ENCODE measurements around the gene NPDC1. TPM values are rescaled to one million over a fixed set of nuclear protein-coding genes. Genes with fewer than 3 reads are reported as not detected.
A peak's percentile ranks its signal among the peaks of the same experiment; 100 is the strongest.

The NPDC1 gene
- total RNA-seq, 1 donor from 2014 or later, result 152 TPM

DNA sequence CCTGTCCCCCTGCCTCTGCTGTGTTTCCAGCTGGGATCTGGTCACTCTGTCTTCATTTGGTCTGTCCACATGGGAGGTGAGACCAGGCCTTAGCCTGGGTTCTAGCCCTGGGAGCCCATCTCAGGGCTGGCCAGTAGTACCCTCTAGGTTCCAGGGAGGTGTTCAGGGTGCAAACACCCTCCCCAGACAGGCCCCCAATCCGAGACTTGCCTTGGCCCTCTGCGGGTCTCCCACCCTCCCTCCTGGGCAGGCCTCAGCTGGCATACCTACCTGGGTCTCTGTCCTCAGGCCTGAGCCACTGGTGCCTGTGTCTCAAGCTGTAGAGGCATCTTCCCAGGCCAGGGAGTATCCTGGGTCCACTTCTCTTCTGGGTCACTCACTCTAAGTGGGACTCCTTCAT is 25.3 kb upstream of the NPDC1 start:
- Histone ChIP-seq H3K9me3 (no peaks in the 10 kb centered on the region), H3K4me1 (peaks cover 7% of the 10 kb centered on the region), H3K4me3 (peak overlapping the region; percentile 39), H3K27ac (peak overlapping the region; percentile 67), H3K36me3 (no peaks in the 10 kb centered on the region), H3K27me3 (peaks cover 9% of the 10 kb centered on the region)
- intact Hi-C loops (cut with DNase I), result no loop called here
- DNase-seq, result no peak
- TF ChIP-seq, protein P1, sequence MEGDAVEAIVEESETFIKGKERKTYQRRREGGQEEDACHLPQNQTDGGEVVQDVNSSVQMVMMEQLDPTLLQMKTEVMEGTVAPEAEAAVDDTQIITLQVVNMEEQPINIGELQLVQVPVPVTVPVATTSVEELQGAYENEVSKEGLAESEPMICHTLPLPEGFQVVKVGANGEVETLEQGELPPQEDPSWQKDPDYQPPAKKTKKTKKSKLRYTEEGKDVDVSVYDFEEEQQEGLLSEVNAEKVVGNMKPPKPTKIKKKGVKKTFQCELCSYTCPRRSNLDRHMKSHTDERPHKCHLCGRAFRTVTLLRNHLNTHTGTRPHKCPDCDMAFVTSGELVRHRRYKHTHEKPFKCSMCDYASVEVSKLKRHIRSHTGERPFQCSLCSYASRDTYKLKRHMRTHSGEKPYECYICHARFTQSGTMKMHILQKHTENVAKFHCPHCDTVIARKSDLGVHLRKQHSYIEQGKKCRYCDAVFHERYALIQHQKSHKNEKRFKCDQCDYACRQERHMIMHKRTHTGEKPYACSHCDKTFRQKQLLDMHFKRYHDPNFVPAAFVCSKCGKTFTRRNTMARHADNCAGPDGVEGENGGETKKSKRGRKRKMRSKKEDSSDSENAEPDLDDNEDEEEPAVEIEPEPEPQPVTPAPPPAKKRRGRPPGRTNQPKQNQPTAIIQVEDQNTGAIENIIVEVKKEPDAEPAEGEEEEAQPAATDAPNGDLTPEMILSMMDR (IDR thresholded peaks at IDR 0.05), result no peak
- ATAC-seq, result no peak

DNA sequence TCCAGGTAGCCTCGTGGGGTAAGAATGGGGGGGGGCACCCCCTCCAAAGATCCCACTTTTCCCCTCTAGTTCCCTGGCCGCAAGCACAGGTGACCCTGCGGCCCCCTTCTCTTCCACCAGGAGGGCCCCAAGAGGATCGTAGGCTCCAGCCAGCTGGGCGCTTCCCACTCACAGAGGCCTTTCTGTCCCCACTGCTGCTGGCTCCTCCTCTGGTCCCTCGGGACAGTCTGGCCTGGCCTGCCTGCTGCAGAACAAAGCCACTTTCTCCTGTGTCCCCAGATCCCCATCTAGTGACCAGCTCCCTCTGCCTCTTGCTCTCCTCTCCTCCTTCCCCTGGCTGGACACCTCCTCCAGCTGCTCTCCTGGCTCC is 24.9 kb upstream of the NPDC1 start:
- Histone ChIP-seq H3K9me3 (no peaks in the 10 kb centered on the region), H3K27me3 (peaks cover 9% of the 10 kb centered on the region), H3K27ac (peak overlapping the region; percentile 67), H3K4me3 (peak overlapping the region; percentile 39), H3K4me1 (peaks cover 7% of the 10 kb centered on the region), H3K36me3 (no peaks in the 10 kb centered on the region)
- ATAC-seq, result peak; percentile 13
- intact Hi-C loops (cut with DNase I), result no loop called here
- DNase-seq, result no peak
- TF ChIP-seq, protein P1 (IDR thresholded peaks at IDR 0.05), result no peak

GRCh38 chr9:137070201-137070905 is 24.4 kb upstream of the NPDC1 start, which contains the start of gene SAPCD2:
SAPCD2 (minus strand) TSS chr9:137070557; CDS start chr9:137070460, 97 bp downstream.
- Histone ChIP-seq H3K9me3 (no peaks in the 10 kb centered on the region), H3K36me3 (no peaks in the 10 kb centered on the region), H3K4me1 (peaks cover 7% of the 10 kb centered on the region), H3K27me3 (peaks cover 9% of the 10 kb centered on the region), H3K27ac (peak within 1 kb of the TSS; percentile 67), H3K4me3 (peak within 1 kb of the TSS; percentile 39)
- peak; percentile 92 for ATAC-seq
- intact Hi-C loops (cut with DNase I), result no loop called here
- DNase-seq, result peak; percentile 94
- TF ChIP-seq, protein P1 (IDR thresholded peaks at IDR 0.05), result no peak

DNA sequence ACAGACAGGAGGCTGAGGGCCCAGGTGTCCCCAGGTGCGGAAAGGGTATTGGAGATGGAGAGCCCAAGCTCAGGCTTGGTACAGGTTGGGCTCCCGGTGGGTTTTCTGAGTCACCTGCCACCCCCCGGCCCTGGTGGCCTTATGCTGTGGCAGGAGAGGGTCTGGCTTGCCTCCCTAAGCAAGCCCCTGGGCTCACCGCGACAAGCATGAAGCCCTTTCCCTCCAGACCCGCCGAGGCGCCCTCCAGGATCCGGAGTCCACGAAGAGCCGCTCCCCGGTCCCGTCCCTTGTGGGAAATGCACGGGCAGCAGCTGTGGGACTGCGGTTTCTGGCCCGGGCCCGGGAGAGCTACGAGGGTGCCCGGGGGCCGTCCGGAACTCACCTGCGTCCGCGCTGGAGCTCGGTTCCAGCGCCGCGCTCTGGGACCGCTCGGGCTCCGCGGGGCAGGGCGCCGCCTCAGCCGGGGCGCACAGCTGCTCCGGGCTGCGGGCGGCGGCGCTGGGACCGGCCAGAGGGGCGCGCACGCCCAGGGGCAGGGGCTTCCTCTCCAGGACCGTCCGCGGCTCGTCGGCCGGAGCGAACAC is 23.6 kb upstream of the NPDC1 start:
- Histone ChIP-seq H3K36me3 (no peaks in the 10 kb centered on the region), H3K4me1 (peaks cover 7% of the 10 kb centered on the region), H3K9me3 (no peaks in the 10 kb centered on the region), H3K4me3 (no peak overlapping the region), H3K27me3 (peaks cover 9% of the 10 kb centered on the region), H3K27ac (no peak overlapping the region)
- intact Hi-C loops (cut with DNase I), result no loop called here
- TF ChIP-seq, protein P1 (IDR thresholded peaks at IDR 0.05), result no peak
- no peak for ATAC-seq
- peak; percentile 65 for DNase-seq

GRCh38 chr9:137068539-137069507 is 22.8 kb upstream of the NPDC1 start:
- H3K27ac ChIP-seq, result no peak overlapping the region
- no peak overlapping the region for H3K4me3 ChIP-seq
- H3K36me3 ChIP-seq, result no peaks in the 10 kb centered on the region
- no peak for DNase-seq
- H3K9me3 ChIP-seq, result no peaks in the 10 kb centered on the region
- TF ChIP-seq, protein P1 (IDR thresholded peaks at IDR 0.05), result no peak
- peaks cover 9% of the 10 kb centered on the region for H3K27me3 ChIP-seq
- intact Hi-C loops (cut with DNase I), result no loop called here
- ATAC-seq, result no peak
- peaks cover 7% of the 10 kb centered on the region for H3K4me1 ChIP-seq
